ENCODE results near the gene HBE1.
A peak's percentile ranks its signal among the peaks of the same experiment; 100 is the strongest.
"Not testable (repeated sequence)": the region's sequence is repeated elsewhere in the genome, so short reads cannot be mapped to it uniquely, and the experiment has no call there.

HBE1 gene

DNA sequence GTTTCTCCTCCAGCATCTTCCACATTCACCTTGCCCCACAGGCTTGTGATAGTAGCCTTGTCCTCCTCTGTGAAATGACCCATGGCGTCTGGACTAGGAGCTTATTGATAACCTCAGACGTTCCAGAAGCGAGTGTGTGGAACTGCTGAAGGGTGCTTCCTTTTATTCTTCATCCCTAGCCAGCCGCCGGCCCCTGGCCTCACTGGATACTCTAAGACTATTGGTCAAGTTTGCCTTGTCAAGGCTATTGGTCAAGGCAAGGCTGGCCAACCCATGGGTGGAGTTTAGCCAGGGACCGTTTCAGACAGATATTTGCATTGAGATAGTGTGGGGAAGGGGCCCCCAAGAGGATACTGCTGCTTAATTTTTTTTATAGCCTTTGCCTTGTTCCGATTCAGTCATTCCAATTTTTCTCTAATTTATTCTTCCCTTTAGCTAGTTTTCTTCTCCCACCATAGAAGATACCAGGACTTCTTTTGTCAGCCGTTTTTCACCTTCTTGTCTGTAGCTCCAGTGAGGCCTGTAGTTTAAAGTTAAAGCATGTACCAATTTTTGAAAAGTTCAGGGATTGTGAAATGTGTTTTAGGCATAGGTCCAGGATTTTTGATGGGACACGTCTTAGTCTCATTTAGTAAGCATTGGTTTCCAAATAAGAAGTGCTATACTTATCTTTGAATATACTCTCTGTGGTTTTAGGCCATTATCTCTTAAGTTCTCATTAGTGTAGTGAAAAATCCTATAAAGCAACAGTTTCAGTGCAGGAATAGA lies 14.9 kb downstream of the HBE1 start, which contains the start of gene HBG2:
Gene HBG2 (minus strand): TSS at position 136 of the 768 bp plus-strand sequence. CDS start 53 bp downstream, at position 83.
- FAIRE-seq; DNase-seq (ENCODE audit: extremely low spot score, insufficient read length, low read depth): not testable (repeated sequence)

- not testable (repeated sequence) for FAIRE-seq; DNase-seq (ENCODE audit: extremely low spot score, insufficient read length, low read depth)
Measured at GRCh38 chr11:5254023-5254422, 15.7 kb downstream of the HBE1 start.

DNA sequence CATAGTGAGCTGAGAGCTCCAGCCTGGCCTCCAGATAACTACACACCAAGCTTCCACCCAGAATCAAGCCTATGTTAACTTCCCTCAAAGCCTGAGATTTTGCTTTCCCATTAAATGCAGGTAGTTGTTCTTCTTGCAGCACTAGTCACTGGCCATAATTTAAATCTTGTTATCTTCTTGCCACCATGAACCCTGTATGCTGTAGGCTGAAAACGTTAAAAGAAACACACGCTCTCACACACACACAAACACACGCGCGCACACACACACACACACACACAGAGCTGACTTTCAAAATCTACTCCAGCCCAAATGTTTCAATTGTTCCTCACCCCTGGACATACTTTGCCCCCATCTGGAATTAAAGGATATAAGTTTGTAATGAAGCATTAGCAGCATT lies 16.3 kb downstream of the HBE1 start:
- DNase-seq (ENCODE audit: extremely low spot score, insufficient read length, low read depth); FAIRE-seq: not testable (repeated sequence)

DNA sequence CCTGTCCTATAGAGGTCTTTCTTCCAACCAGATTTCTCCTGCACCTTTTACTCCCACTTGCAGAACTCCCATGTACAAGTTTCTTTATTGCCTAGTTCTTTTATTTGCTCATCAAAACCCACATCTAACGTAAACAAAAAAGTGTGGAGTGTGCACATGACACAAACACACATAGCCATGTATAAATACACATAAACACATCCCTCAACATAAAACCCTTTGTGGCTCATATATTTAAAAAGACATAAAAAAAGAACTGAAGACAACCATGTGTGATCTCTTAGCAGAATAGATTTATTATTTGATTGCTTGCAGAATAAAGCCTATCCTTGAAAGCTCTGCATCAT lies 16.9 kb downstream of the HBE1 start:
- DNase-seq (ENCODE audit: extremely low spot score, insufficient read length, low read depth) (no peak), FAIRE-seq (no peak)

- FAIRE-seq, result no peak
- DNase-seq (ENCODE audit: extremely low spot score, insufficient read length, low read depth), result no peak
Measured at GRCh38 chr11:5252192-5252918, 17.4 kb downstream of the HBE1 start.

DNA sequence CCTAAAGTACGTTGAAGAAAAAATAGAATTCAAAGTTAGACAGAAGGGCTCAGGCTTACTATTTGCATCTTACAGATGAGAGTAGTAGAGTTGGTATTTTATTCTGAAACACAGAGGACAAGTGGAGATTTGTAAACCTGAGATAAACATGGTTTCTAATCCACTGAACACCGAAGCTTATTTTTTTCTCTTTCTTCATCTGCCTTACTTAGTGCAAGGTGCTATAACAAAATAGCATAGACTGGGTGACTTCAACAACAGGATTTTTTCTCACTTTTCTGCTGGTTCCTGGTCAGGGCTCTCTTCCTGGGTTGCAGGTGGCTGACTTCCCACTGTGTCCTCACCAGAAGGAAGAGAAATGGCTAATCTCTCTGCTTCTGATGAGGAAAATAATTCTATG lies 18.0 kb downstream of the HBE1 start:
- no peak for DNase-seq (ENCODE audit: extremely low spot score, insufficient read length, low read depth)
- FAIRE-seq, result no peak

GRCh38 chr11:5250543-5251204 lies 19.1 kb downstream of the HBE1 start:
- no peak for DNase-seq (ENCODE audit: extremely low spot score, insufficient read length, low read depth)
- no peak for FAIRE-seq

- FAIRE-seq; DNase-seq (ENCODE audit: extremely low spot score, insufficient read length, low read depth): not testable (repeated sequence)
Measured at GRCh38 chr11:5249807-5250396, 19.8 kb downstream of the HBE1 start, which contains the start of gene HBG1. Gene HBG1 (minus strand): TSS chr11:5249857. CDS start chr11:5249804, 53 bp downstream.

DNA sequence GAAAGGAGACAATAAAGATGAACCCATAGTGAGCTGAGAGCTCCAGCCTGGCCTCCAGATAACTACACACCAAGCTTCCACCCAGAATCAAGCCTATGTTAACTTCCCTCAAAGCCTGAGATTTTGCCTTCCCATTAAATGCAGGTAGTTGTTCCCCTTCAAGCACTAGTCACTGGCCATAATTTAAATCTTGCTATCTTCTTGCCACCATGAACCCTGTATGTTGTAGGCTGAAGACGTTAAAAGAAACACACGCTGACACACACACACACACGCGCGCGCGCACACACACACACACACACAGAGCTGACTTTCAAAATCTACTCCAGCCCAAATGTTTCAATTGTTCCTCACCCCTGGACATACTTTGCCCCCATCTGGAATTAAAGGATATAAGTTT lies 21.2 kb downstream of the HBE1 start:
- not testable (repeated sequence) for FAIRE-seq; DNase-seq (ENCODE audit: extremely low spot score, insufficient read length, low read depth)

GRCh38 chr11:5247472-5248192 lies 22.1 kb downstream of the HBE1 start:
- DNase-seq (ENCODE audit: extremely low spot score, insufficient read length, low read depth) (no peak), FAIRE-seq (no peak)

DNA sequence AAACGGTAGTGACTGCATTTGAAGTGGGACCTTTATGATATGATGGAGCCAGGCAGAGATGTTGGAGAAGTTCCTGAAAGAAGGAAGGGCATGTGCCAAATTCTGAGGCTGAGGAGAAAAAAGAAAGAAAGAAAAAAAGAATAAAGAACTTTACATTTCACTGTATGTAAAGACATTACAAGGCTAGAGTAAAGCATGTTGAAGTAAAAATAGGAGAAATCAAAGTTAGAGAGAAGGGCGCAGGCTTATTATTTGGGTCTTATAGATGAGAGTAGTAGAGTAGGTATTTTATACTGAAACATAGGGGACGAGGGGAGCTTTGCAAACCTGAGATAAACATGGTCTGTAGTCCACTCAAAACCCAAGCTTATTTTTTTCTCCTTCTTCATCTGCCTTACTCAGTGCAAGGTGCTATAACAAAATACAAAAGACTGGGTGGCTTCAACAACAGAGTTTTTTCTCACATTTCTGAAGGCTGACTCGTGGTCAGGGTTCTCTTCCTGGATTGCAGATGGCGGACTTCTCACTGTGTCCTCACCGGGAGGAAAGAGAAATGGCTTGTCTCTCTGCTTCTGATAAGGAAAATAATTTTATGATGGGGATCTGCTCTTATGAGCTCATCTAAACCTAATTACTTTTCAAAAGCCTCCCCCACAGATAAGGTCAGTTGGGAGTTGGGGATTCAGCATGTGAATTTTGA lies 22.8 kb downstream of the HBE1 start:
- DNase-seq (ENCODE audit: extremely low spot score, insufficient read length, low read depth) (no peak), FAIRE-seq (no peak)

GRCh38 chr11:5245155-5245554 lies 24.6 kb downstream of the HBE1 start:
- no peak for FAIRE-seq
- DNase-seq (ENCODE audit: extremely low spot score, insufficient read length, low read depth), result no peak

- no peak for DNase-seq (ENCODE audit: extremely low spot score, insufficient read length, low read depth)
- no peak for FAIRE-seq
Measured at GRCh38 chr11:5243816-5244180, 25.9 kb downstream of the HBE1 start.

- FAIRE-seq, result peak; percentile 18
- no peak for DNase-seq (ENCODE audit: extremely low spot score, insufficient read length, low read depth)
Measured at GRCh38 chr11:5242933-5243815, 26.6 kb downstream of the HBE1 start.

- no peak for FAIRE-seq
- DNase-seq (ENCODE audit: extremely low spot score, insufficient read length, low read depth), result no peak
Measured at GRCh38 chr11:5242208-5242607, 27.5 kb downstream of the HBE1 start.

DNA sequence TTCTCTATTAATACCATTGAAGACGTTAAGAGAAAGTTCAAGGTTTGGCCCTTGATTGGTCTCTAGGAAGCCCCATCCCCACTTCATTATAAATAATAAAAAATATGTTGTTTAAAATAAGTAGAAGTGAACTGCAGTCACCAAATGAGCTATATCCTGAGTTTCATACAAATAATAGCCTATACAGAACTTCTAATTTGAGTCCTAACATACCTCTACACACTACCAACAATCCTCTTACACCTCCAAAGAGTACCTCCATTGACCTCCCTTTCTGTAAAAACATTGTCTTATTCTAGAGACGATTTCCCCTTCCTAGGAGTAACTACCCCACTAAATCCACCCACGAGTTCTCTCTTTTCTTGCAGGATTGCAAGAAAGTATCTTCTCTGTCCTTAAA lies 28.3 kb downstream of the HBE1 start:
- DNase-seq (ENCODE audit: extremely low spot score, insufficient read length, low read depth) (no peak), FAIRE-seq (no peak)

GRCh38 chr11:5240458-5240857 lies 29.3 kb downstream of the HBE1 start:
- no peak for FAIRE-seq
- no peak for DNase-seq (ENCODE audit: extremely low spot score, insufficient read length, low read depth)

DNA sequence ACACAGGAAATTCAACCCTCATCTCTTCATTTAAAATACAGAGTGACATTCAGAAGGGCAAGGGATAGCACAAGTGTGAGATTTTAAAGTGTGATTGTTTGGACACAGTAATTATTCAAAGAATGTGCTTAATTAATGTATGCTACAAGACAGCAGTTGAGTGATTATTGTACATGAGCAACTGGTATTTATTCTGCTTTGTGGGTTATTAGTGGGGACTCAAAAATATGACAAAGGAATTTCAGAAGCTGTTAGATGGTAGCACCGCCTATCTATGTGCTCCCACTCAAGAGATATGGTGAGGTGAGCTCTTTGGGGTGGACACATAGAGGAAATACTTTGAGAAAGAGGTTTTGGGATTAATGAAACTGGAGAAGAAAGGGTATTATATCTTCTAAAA lies 29.7 kb downstream of the HBE1 start:
- no peak for DNase-seq (ENCODE audit: extremely low spot score, insufficient read length, low read depth)
- no peak for FAIRE-seq
